MCF 10A (cell line): ENCODE measurements around the gene OLFML3. TPM values are rescaled to one million over a fixed set of nuclear protein-coding genes. Genes with fewer than 3 reads are reported as not detected.

Source experiments
- BruUV-seq: library from RNA; stranded (reverse); fragments of 400-500 nt; replicated peaks from 2 replicates; lab custom pipeline; 2021; lab: Mats Ljungman, UMichigan
- CTCF ChIA-PET: fragments of 300-600 bp; sonication (Branson Sonifier 250); formaldehyde crosslinking; extraction: SDS; loops from one replicate; lab custom pipeline; 2021; ENCODE audit warnings: antibody characterized with exemption, inconsistent platforms; lab: Yijun Ruan, JAX
- POLR2A ChIA-PET: fragments of 300-600, 350-650 bp; sonication (Branson Sonifier 250); formaldehyde crosslinking; extraction: SDS; loops from one replicate; lab custom pipeline; 2020; ENCODE audit warnings: antibody characterized with exemption, inconsistent platforms; lab: Yijun Ruan, JAX
- DNase-seq: peaks from one replicate; pipeline ENCODE4 v3.0.0-alpha.2; 2018; ENCODE audit not compliant: unreplicated experiment
- H3K27ac Mint-ChIP-seq: one replicate; pipeline ENCODE4 v1.8.0; 2022; ENCODE audit warnings: mild to moderate bottlenecking, low read depth, mixed read lengths; ENCODE audit not compliant: unreplicated experiment
- H3K27me3 Mint-ChIP-seq: one replicate; pipeline ENCODE4 v1.8.0; 2022; ENCODE audit warnings: mixed read lengths; ENCODE audit not compliant: insufficient read depth, unreplicated experiment
- H3K36me3 Mint-ChIP-seq: one replicate; pipeline ENCODE4 v1.8.0; 2022; ENCODE audit warnings: mild to moderate bottlenecking, moderate library complexity, mixed read lengths; ENCODE audit not compliant: insufficient read depth, unreplicated experiment
- H3K4me1 Mint-ChIP-seq: one replicate; pipeline ENCODE4 v1.8.0; 2022; ENCODE audit warnings: mixed read lengths; ENCODE audit not compliant: insufficient read depth, unreplicated experiment
- H3K4me3 Mint-ChIP-seq: one replicate; pipeline ENCODE4 v1.8.0; 2022; ENCODE audit warnings: mild to moderate bottlenecking, moderate library complexity, mixed read lengths; ENCODE audit not compliant: unreplicated experiment
- H3K9me3 Mint-ChIP-seq: one replicate; pipeline ENCODE4 v1.8.0; 2022; ENCODE audit warnings: mixed read lengths; ENCODE audit not compliant: unreplicated experiment
- CTCF ChIP-seq: fragments of 200-600 bp; IDR thresholded peaks from one replicate; pipeline ENCODE4 v1.8.0; 2022; ENCODE audit warnings: antibody characterized with exemption, mild to moderate bottlenecking; ENCODE audit not compliant: unreplicated experiment
- intact Hi-C: fragments of 100-400 bp; cut with micrococcal nuclease; formaldehyde crosslinking; loops from 2 replicates; pipeline ENCODE4 v1.14.1; 2022
- total RNA-seq: library from RNA; stranded (reverse); gene quantifications from 2 replicates; pipeline ENCODE4 v1.2.3, GENCODE V29; 2022

OLFML3 gene
- total RNA-seq, 1 experiment from 2014 or later, result 0.30 TPM

GRCh38 chr1:113941245-113941559 lies 38.1 kb upstream of the OLFML3 start:
- ChIA-PET POLR2A (interaction anchor here (0.6 to 2.1 kb wide), 3 partner anchors 11 to 474 kb away, joined by 3 to 7 read pairs (median 3); no protein-coding TSS in a partner anchor), CTCF (interaction anchor here (0.6 to 1.1 kb wide), 3 partner anchors 66 to 106 kb away, joined by 3 to 5 read pairs (median 3); no protein-coding TSS in a partner anchor)
- Mint-ChIP-seq H3K4me3 (no peak overlapping the region), H3K36me3 (peaks cover 30% of the 10 kb centered on the region), H3K27ac (no peak overlapping the region), H3K27me3 (no peaks in the 10 kb centered on the region), H3K4me1 (peaks cover 15% of the 10 kb centered on the region), H3K9me3 (no peaks in the 10 kb centered on the region)
- no peak for DNase-seq
- no peak for TF ChIP-seq CTCF
- intact Hi-C loops, result no loop called here
- BruUV-seq, result no TSS peak

- peaks cover 30% of the 10 kb centered on the region for H3K36me3 Mint-ChIP-seq
- H3K27ac Mint-ChIP-seq, result no peak overlapping the region
- ChIA-PET POLR2A (interaction anchor here (0.7 to 1.2 kb wide), 2 partner anchors 10 to 12 kb away, joined by 3 to 6 read pairs; no protein-coding TSS in a partner anchor), CTCF (no interaction called here)
- intact Hi-C loops, result no loop called here
- peaks cover 10% of the 10 kb centered on the region for H3K4me1 Mint-ChIP-seq
- no peaks in the 10 kb centered on the region for H3K9me3 Mint-ChIP-seq
- no peak for DNase-seq
- TF ChIP-seq CTCF, result no peak
- no peak overlapping the region for H3K4me3 Mint-ChIP-seq
- no peaks in the 10 kb centered on the region for H3K27me3 Mint-ChIP-seq
- no TSS peak for BruUV-seq
These were observed 36.7 kb upstream of the OLFML3 start for GRCh38 chr1:113942527-113942926.

- Mint-ChIP-seq H3K4me3 (no peak overlapping the region), H3K36me3 (peaks cover 30% of the 10 kb centered on the region), H3K27ac (no peak overlapping the region), H3K4me1 (peaks cover 8% of the 10 kb centered on the region), H3K9me3 (no peaks in the 10 kb centered on the region), H3K27me3 (no peaks in the 10 kb centered on the region)
- POLR2A ChIA-PET, result interaction anchor here (0.7 to 1.2 kb wide), 4 partner anchors 10 to 47 kb away, joined by 3 to 6 read pairs (median 4); no protein-coding TSS in a partner anchor
- CTCF ChIA-PET, result no interaction called here
- TF ChIP-seq CTCF, result no peak
- BruUV-seq, result TSS peak; percentile 18
- peak; percentile 63 for DNase-seq
- intact Hi-C loops, result no loop called here
These were observed 36.1 kb upstream of the OLFML3 start for GRCh38 chr1:113943028-113943811.

- H3K4me1 Mint-ChIP-seq, result peaks cover 5% of the 10 kb centered on the region
- ChIA-PET POLR2A (interaction anchor here (0.7 to 1.5 kb wide), 3 partner anchors 11 to 133 kb away, joined by 3 to 5 read pairs (median 4); no protein-coding TSS in a partner anchor), CTCF (interaction anchor here (2.0 to 3.3 kb wide), 2 partner anchors 15 to 110 kb away, joined by 5 to 16 read pairs; no protein-coding TSS in a partner anchor)
- no peak overlapping the region for H3K27ac Mint-ChIP-seq
- peaks cover 26% of the 10 kb centered on the region for H3K36me3 Mint-ChIP-seq
- no peak for TF ChIP-seq CTCF
- H3K27me3 Mint-ChIP-seq, result no peaks in the 10 kb centered on the region
- intact Hi-C loops, result no loop called here
- DNase-seq, result no peak
- H3K9me3 Mint-ChIP-seq, result no peaks in the 10 kb centered on the region
- no TSS peak for BruUV-seq
- no peak overlapping the region for H3K4me3 Mint-ChIP-seq
These were observed 33.9 kb upstream of the OLFML3 start for GRCh38 chr1:113945329-113945728.
